Glutamatergic neuron (in vitro differentiated cells): ENCODE results near the gene USP47. TPM values are rescaled to one million over a fixed set of nuclear protein-coding genes. Genes with fewer than 3 reads are reported as not detected.

ENCODE experiments used
- DNase-seq: peaks from one replicate; pipeline ENCODE4 v3.0.0; 2022
- H3K27ac Mint-ChIP-seq: one replicate; pipeline ENCODE4 v1.8.0; 2020; ENCODE audit warnings: mild to moderate bottlenecking, mixed read lengths, inconsistent platforms; ENCODE audit not compliant: unreplicated experiment
- H3K27me3 Mint-ChIP-seq: one replicate; pipeline ENCODE4 v1.8.0; 2020; ENCODE audit warnings: mild to moderate bottlenecking, moderate library complexity, mixed read lengths, inconsistent platforms; ENCODE audit not compliant: unreplicated experiment
- H3K36me3 Mint-ChIP-seq: one replicate; pipeline ENCODE4 v1.8.0; 2020; ENCODE audit warnings: mild to moderate bottlenecking, mixed read lengths, inconsistent platforms; ENCODE audit not compliant: unreplicated experiment
- H3K4me1 Mint-ChIP-seq: one replicate; pipeline ENCODE4 v1.8.0; 2020; ENCODE audit warnings: mild to moderate bottlenecking, low read depth, mixed read lengths, inconsistent platforms; ENCODE audit not compliant: unreplicated experiment
- H3K4me3 Mint-ChIP-seq: one replicate; pipeline ENCODE4 v1.8.0; 2020; ENCODE audit warnings: mild to moderate bottlenecking, mixed read lengths, inconsistent platforms; ENCODE audit not compliant: unreplicated experiment
- H3K9me3 Mint-ChIP-seq: one replicate; pipeline ENCODE4 v1.8.0; 2020; ENCODE audit warnings: mild to moderate bottlenecking, moderate library complexity, mixed read lengths, inconsistent platforms; ENCODE audit not compliant: unreplicated experiment
- CTCF ChIP-seq: fragments of 200-600 bp; sonication (generic); IDR thresholded peaks from one replicate; pipeline ENCODE4 v1.5.0; 2021; ENCODE audit not compliant: partially characterized antibody, unreplicated experiment
- total RNA-seq: library from RNA; stranded (reverse); fragmentation: NEBNext Ultra II Directional; extraction: Animal tissue kit (Norgen Biotek cat#: 25700); gene quantifications from one replicate; pipeline ENCODE4 v1.2.1, GENCODE V29; 2021; ENCODE audit not compliant: unreplicated experiment

USP47 gene
- total RNA-seq, 1 donor from 2014 or later = 63.4 TPM

- Mint-ChIP-seq H3K27me3 (peaks cover 14% of the 10 kb centered on the region), H3K27ac (peak overlapping the region; percentile 59), H3K9me3 (peaks cover 16% of the 10 kb centered on the region), H3K4me3 (no peak overlapping the region), H3K4me1 (peaks cover 26% of the 10 kb centered on the region), H3K36me3 (peaks cover 8% of the 10 kb centered on the region)
- TF ChIP-seq CTCF = no peak
- DNase-seq = no peak
These were observed 124.0 kb downstream of the USP47 start for GRCh38 chr11:11965656-11966353.

- peaks cover 5% of the 10 kb centered on the region for H3K36me3 Mint-ChIP-seq
- H3K4me1 Mint-ChIP-seq = peaks cover 25% of the 10 kb centered on the region
- H3K27ac Mint-ChIP-seq = peak overlapping the region; percentile 59
- no peak for TF ChIP-seq CTCF
- peaks cover 16% of the 10 kb centered on the region for H3K9me3 Mint-ChIP-seq
- no peak overlapping the region for H3K4me3 Mint-ChIP-seq
- DNase-seq = no peak
- H3K27me3 Mint-ChIP-seq = peaks cover 14% of the 10 kb centered on the region
These were observed 124.6 kb downstream of the USP47 start for GRCh38 chr11:11966354-11966741.

- DNase-seq = peak; percentile 88
- Mint-ChIP-seq H3K36me3 (peaks cover 5% of the 10 kb centered on the region), H3K27me3 (peaks cover 15% of the 10 kb centered on the region), H3K4me3 (no peak overlapping the region), H3K9me3 (peaks cover 16% of the 10 kb centered on the region), H3K4me1 (peaks cover 32% of the 10 kb centered on the region), H3K27ac (peak overlapping the region; percentile 68)
- peak; percentile 88 for TF ChIP-seq CTCF
These were observed 125.3 kb downstream of the USP47 start for GRCh38 chr11:11966826-11967668.

- peaks cover 16% of the 10 kb centered on the region for H3K27me3 Mint-ChIP-seq
- no peak for DNase-seq
- no peak overlapping the region for H3K4me3 Mint-ChIP-seq
- H3K4me1 Mint-ChIP-seq = peaks cover 39% of the 10 kb centered on the region
- peaks cover 5% of the 10 kb centered on the region for H3K36me3 Mint-ChIP-seq
- H3K9me3 Mint-ChIP-seq = peaks cover 16% of the 10 kb centered on the region
- peak overlapping the region; percentile 62 for H3K27ac Mint-ChIP-seq
- no peak for TF ChIP-seq CTCF
These were observed 126.1 kb downstream of the USP47 start for GRCh38 chr11:11967669-11968510.
